ENCODE results near the gene GPR17.

GPR17 gene

GRCh38 chr2:127652786-127653357 is 6.9 kb downstream of the GPR17 start:
- no peak for DNase-seq (ENCODE audit: low read depth in 2 of 3, low spot score in 2 of 3)

- DNase-seq (ENCODE audit: low read depth in 2 of 3, low spot score in 2 of 3): no peak
Observed at GRCh38 chr2:127653421-127654083, 7.6 kb downstream of the GPR17 start.

- DNase-seq (ENCODE audit: low read depth in 2 of 3, low spot score in 2 of 3): no peak
Observed at GRCh38 chr2:127654084-127654837, 8.3 kb downstream of the GPR17 start.

GRCh38 chr2:127654838-127655175 is 8.9 kb downstream of the GPR17 start:
- no peak for DNase-seq (ENCODE audit: low read depth in 2 of 3, low spot score in 2 of 3)

GRCh38 chr2:127655209-127656073 is 9.5 kb downstream of the GPR17 start:
- DNase-seq (ENCODE audit: low read depth in 2 of 3, low spot score in 2 of 3): no peak

GRCh38 chr2:127656569-127657231 is 10.7 kb downstream of the GPR17 start:
- DNase-seq (ENCODE audit: low read depth in 2 of 3, low spot score in 2 of 3): no peak

- no peak for DNase-seq (ENCODE audit: low read depth in 2 of 3, low spot score in 2 of 3)
Observed at GRCh38 chr2:127657232-127657595, 11.3 kb downstream of the GPR17 start.

GRCh38 chr2:127658146-127658545 is 12.2 kb downstream of the GPR17 start:
- DNase-seq (ENCODE audit: low read depth in 2 of 3, low spot score in 2 of 3): no peak

GRCh38 chr2:127658641-127659407 is 12.9 kb downstream of the GPR17 start:
- no peak for DNase-seq (ENCODE audit: low read depth in 2 of 3, low spot score in 2 of 3)

GRCh38 chr2:127659408-127660290 is 13.7 kb downstream of the GPR17 start:
- no peak for DNase-seq (ENCODE audit: low read depth in 2 of 3, low spot score in 2 of 3)

GRCh38 chr2:127660291-127660578 is 14.3 kb downstream of the GPR17 start:
- DNase-seq (ENCODE audit: low read depth in 2 of 3, low spot score in 2 of 3): no peak

- no peak for DNase-seq (ENCODE audit: low read depth in 2 of 3, low spot score in 2 of 3)
Observed at GRCh38 chr2:127661072-127661649, 15.2 kb downstream of the GPR17 start.

- DNase-seq (ENCODE audit: low read depth in 2 of 3, low spot score in 2 of 3): no peak
Observed at GRCh38 chr2:127661949-127662510, 16.1 kb downstream of the GPR17 start.

- DNase-seq (ENCODE audit: low read depth in 2 of 3, low spot score in 2 of 3): no peak
Observed at GRCh38 chr2:127662937-127663565, 17.1 kb downstream of the GPR17 start.

- DNase-seq (ENCODE audit: low read depth in 2 of 3, low spot score in 2 of 3): no peak
Observed at GRCh38 chr2:127663566-127664064, 17.7 kb downstream of the GPR17 start.

GRCh38 chr2:127664065-127664894 is 18.3 kb downstream of the GPR17 start:
- DNase-seq (ENCODE audit: low read depth in 2 of 3, low spot score in 2 of 3): no peak

- no peak for DNase-seq (ENCODE audit: low read depth in 2 of 3, low spot score in 2 of 3)
Observed at GRCh38 chr2:127664895-127665225, 18.9 kb downstream of the GPR17 start.
